Ecto neural progenitor cell (in vitro differentiated cells): Measurements from ENCODE around the gene POLE.
"Not testable (repeated sequence)": the region's sequence is repeated elsewhere in the genome, so short reads cannot be mapped to it uniquely, and the experiment has no call there.

Experiments
- DNase-seq: peaks from one replicate; pipeline ENCODE4 v3.0.0-alpha.2; 2018; ENCODE audit warnings: low spot score

The POLE gene

GRCh38 chr12:132614861-132615578 lies 72.1 kb downstream of the POLE start:
- DNase-seq = peak; percentile 91

- no peak for DNase-seq
Measured at GRCh38 chr12:132614029-132614428, 73.1 kb downstream of the POLE start.

GRCh38 chr12:132611620-132612019 lies 75.5 kb downstream of the POLE start:
- no peak for DNase-seq

GRCh38 chr12:132610866-132611602 lies 76.1 kb downstream of the POLE start:
- no peak for DNase-seq

- DNase-seq = peak; percentile 56
Measured at GRCh38 chr12:132610051-132610759, 76.9 kb downstream of the POLE start, which contains the start of gene LRCOL1. Gene LRCOL1, minus strand, starts transcription at chr12:132610582. Its CDS starts 4,331 bp downstream, at chr12:132606251.

- peak; percentile 82 for DNase-seq
Measured at GRCh38 chr12:132608231-132609171, 78.6 kb downstream of the POLE start.

- DNase-seq = no peak
Measured at GRCh38 chr12:132606927-132607326, 80.2 kb downstream of the POLE start.

- DNase-seq = no peak
Measured at GRCh38 chr12:132606466-132606865, 80.7 kb downstream of the POLE start.

- DNase-seq = no peak
Measured at GRCh38 chr12:132605892-132606291, 81.2 kb downstream of the POLE start.

GRCh38 chr12:132604668-132605441 lies 82.3 kb downstream of the POLE start:
- DNase-seq = no peak

GRCh38 chr12:132604151-132604618 lies 83.0 kb downstream of the POLE start:
- no peak for DNase-seq

GRCh38 chr12:132603240-132604150 lies 83.6 kb downstream of the POLE start:
- DNase-seq = no peak

GRCh38 chr12:132602572-132603239 lies 84.4 kb downstream of the POLE start:
- no peak for DNase-seq

GRCh38 chr12:132601171-132601883 lies 85.8 kb downstream of the POLE start:
- DNase-seq = no peak

- peak; percentile 89 for DNase-seq
Measured at GRCh38 chr12:132600048-132601032, 86.8 kb downstream of the POLE start.

- DNase-seq = not testable (repeated sequence)
Measured at GRCh38 chr12:132599502-132599901, 87.6 kb downstream of the POLE start.
